ENCODE measurements around the gene OR2T35.

GRCh38 chr1:248592655-248593054, 52.4 kb downstream of the OR2T35 start:
- TF ChIP-seq CTCF (IDR thresholded peaks at IDR 0.05; ENCODE audit: poor library complexity) (no peak), EZH2 (IDR thresholded peaks at IDR 0.05; ENCODE audit: borderline replicate concordance) (no peak), EZH2phosphoT487 (IDR thresholded peaks at IDR 0.05; ENCODE audit: low read depth, severe bottlenecking, unreplicated experiment) (no peak)
